NK-92 treated with Interleukin-12 subunit alpha and Interleukin-12 subunit beta, amount 100 ng/mL, for 24 hours (cell line): ENCODE results near the gene RAVER2.
A peak's percentile ranks its signal among the peaks of the same experiment; 100 is the strongest.
"Not testable (repeated sequence)": the region's sequence is repeated elsewhere in the genome, so short reads cannot be mapped to it uniquely, and the experiment has no call there.

Experiments
- DNase-seq: peaks from one replicate; lab custom pipeline; 2025; lab: John Stamatoyannopoulos, UW

RAVER2 gene

GRCh38 chr1:64811131-64811530 lies 66.3 kb downstream of the RAVER2 start:
- DNase-seq = no peak

- no peak for DNase-seq
Measured at GRCh38 chr1:64814427-64814826, 69.6 kb downstream of the RAVER2 start.

GRCh38 chr1:64817364-64817763 lies 72.5 kb downstream of the RAVER2 start:
- not testable (repeated sequence) for DNase-seq

GRCh38 chr1:64820572-64820971 lies 75.7 kb downstream of the RAVER2 start:
- DNase-seq = not testable (repeated sequence)

GRCh38 chr1:64822621-64823020 lies 77.7 kb downstream of the RAVER2 start:
- no peak for DNase-seq

GRCh38 chr1:64823691-64824476 lies 79.0 kb downstream of the RAVER2 start:
- peak; percentile 24 for DNase-seq

DNA sequence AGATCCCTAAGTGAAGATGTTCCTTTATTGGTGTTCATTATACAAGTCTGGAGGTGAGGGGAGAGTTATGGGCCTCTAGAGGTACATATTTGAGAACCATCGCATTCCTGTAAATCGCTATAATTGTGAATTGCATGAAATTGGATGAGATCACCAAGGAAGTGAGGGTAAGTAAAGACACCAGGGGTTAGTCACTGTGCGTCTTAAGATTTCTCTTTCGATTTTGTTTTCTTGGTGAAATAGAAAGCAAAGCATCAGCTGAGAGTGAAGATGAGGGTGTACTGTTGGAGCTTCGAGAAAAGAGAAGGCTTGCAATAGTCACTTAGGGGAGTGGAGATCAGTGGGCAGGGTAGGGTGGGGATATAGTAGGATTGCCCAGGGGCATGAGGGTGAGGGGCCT lies 82.1 kb downstream of the RAVER2 start:
- DNase-seq = no peak

GRCh38 chr1:64828829-64829228 lies 84.0 kb downstream of the RAVER2 start:
- DNase-seq = no peak

DNA sequence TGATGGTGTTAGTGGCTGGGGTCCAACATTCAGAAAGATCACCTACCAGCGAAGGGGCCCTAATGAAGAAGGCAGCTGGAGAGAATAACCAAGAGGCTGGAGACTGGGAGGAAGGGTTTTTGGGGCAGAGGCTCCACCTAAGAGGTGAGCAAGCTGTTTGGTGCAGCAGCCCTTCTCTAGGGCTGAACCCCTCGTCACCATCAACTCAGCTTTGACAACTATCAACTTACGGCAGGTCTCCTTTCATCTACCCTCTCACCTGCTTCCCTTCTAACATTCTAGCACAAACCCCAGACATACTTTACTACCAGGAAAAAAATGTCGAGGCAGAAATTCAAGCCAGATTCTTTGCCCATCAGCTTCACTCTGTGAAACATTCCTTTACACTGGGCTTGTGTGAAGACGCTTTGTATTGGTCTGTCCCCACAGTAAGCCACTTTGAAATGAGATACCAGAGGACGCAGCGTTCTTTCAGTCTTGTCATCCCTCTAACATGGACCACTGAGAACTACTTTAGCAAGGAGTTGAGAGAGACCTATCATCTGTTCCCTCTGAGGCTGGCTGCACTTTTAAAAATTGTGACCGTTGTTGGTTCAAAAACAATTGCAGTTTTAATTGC lies 84.6 kb downstream of the RAVER2 start:
- no peak for DNase-seq

GRCh38 chr1:64830030-64830651 lies 85.3 kb downstream of the RAVER2 start:
- no peak for DNase-seq

DNA sequence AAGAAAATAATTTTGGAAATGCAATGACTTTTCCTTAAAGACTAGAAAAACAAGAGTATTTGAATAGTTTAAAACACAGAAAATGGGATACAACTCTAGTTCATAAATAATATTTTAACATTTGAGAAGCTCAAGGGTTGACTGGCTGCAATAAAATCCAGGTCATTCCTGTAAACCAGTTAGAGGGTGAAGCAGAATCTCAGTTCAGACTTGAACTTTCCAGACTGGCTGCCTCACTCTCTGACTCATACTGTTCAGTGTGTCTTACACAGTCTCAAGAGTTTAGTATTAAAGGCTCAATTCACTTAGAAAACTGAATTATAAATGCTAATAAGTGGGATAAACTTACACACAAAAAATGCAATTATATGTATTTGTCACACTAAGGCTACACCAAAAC lies 89.9 kb downstream of the RAVER2 start:
- no peak for DNase-seq

GRCh38 chr1:64836802-64837201 lies 91.9 kb downstream of the RAVER2 start:
- no peak for DNase-seq

- DNase-seq = no peak
Measured at GRCh38 chr1:64838486-64838885, 93.6 kb downstream of the RAVER2 start.

DNA sequence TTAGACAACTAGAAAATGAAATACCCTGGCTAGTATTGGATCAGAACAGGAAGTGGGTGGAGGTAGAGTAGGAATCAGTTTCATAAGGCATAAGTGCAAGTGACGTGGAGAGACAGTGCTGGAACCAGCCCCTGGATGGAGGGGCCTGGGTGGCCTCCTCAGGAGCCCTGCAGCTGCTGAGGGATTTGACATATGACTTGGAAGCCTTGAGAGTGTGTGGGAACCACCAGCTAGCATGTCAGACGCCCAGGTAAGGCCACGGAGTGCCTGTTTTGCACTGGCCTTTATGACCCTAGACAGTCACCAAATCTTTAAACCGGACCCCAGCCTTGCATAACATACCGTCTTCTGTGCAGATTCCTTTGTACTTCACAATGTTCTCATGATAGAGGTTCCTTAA lies 94.4 kb downstream of the RAVER2 start:
- no peak for DNase-seq

DNA sequence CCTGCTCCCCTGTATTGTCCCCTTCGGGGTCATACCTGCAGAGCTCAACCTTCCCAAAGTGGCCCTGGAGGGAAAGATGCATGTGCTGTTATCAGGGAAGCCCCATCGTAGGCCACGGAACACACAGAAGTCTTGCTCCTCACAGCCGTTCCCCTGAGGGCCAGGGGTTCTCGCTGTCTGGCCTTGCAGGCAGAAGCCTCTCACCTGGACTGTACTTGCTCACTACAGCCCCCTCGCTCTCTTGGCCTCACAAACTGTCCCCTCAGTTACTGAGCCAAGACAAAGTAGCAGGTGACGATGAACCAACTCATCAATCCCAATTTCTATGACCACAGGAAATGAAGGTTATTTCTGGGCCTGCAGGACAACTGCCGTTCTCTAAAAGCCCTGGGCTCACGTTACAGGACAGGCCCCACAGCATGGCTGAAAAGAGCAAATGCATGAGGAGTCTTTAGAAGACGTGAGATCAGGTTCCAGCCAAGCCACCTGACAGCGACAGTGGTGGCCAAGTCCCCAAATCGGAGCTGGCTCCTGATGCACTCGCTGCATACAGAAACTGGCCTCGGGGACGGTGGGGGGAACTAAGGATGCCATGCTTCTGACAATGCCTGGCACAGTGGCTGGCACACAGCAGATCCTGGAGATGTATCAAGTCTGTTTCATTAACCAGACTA lies 95.0 kb downstream of the RAVER2 start:
- no peak for DNase-seq

- no peak for DNase-seq
Measured at GRCh38 chr1:64841330-64842065, 96.6 kb downstream of the RAVER2 start.

DNA sequence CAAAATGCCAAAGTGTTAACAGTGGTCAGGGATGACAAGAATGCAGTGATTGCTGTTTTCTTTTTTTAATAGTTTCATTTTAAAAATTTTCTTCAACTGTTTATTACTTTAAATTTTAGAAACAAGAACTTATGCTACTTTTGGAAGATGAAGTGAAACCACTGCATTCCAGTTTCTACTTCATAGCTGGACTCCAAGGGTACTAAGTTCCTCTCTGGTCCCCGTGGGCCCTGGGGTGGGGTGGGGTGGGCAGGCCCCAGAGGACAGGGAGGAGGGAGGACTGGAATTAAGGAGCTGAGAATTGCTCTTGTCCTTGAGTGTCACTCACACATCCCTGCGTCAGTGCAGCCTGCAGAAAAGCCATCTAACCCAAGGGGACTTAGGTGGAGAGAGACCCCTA lies 97.3 kb downstream of the RAVER2 start:
- no peak for DNase-seq

DNA sequence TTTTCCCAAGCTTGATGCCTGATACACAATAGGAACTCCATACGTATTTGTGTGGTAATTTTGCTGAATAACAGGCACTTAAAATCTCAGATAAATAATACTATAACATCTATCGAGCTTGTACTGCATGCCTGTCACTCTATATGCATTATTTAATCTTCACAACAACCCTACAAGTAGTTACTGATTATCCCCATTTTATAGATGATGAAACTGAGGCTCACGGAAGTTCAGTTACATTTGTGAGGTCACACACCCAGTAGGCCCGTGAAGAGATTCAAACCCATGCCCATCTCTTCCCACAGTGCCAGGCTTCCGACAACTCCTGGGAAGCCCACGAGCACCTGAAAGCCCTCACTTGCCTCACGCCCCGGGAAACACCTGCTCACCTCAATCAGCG lies 98.8 kb downstream of the RAVER2 start:
- no peak for DNase-seq

DNA sequence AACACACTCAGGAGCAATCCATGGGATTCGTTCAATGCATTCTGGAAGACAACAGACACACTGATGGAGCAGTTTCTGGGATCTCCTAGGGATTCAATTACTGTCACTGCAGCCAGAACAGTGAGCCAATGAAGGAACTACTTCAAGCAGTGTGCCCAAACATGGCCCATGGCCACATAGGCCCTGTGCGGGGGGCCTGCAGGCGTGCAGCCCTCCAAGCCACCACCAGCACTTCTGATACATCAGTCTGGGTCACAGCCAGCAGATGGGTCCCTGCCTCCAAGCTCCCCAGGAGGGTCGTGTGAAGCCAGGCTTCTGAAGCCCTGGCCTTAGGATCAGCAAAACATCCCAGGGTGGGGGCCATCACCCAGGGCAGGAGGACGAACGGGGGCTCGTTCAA lies 99.3 kb downstream of the RAVER2 start:
- no peak for DNase-seq

DNA sequence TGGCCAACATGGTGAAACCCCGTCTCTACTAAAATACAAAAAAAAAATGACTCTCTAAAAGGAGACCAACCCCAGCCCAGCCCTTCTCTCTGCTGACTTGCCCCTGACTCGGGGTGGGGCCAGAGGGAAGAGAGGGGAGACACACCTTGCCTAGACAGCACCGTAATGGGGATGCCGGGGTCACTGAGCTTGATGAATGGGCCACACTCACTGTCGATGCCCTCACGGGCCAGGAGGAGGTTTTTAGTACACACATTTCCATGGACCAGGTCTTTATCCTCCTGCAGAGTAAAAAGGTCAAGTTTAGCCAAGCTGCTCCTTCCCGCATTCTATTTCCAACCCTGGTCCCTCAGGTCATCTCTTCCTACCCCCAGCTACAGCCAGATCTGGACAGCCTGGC lies 99.7 kb downstream of the RAVER2 start:
- no peak for DNase-seq

- DNase-seq = no peak
Measured at GRCh38 chr1:64845831-64846425, 101.1 kb downstream of the RAVER2 start.
